ENCODE measurements around the gene NQO2. TPM values are rescaled to one million over a fixed set of nuclear protein-coding genes. Genes with fewer than 3 reads are reported as not detected.

Gene NQO2
- total and polyA plus RNA-seq, 2 of the 13 experiments (the other 11 are each of a cell fraction or from before 2014, with no cell fraction given) = 32.2 to 56.5 TPM

DNA sequence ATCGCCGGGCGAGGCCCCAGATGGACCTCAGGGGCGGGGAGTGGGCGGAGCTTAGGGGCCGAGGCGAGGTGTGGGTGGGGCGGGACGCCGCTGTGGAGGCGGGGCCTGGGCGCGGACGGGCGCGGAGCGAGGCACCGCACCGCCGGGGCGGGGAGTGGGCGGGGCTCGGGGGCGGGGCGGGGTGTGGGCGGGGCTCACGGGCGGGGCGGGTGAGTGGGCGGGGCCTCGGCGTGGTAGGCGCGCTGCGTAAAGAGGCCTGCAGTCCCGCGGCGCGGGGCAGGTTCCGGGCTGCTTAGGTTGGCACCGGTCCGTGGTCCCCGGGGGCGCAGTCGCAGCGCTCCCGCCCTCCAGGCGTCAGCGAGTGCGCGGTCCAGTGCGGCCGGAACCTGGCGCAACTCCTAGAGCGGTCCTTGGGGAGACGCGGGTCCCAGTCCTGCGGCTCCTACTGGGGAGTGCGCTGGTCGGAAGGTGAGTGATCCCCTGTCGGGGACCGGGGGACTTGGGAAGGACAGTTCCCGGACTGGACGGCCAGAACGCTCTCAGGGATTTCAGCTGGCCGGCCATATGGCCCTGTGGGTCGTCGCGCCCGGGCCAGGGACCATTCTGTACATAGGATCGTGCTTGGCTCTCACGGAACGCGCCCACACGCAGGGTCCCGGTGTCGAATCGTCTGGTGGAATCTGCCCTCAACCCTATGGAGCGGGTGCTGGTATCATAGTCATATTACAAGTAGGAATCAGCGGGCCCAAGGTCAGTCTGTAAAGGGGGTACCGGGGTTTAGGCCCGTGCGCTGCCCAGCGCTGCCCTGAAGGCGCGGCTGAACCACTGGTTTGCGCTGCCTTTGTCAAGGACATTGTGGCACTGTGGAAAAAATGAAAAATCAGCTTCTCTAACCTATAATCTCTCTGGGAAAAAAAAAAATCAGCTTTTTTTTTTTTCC, at the start of gene NQO2 (continued):
- TF ChIP-seq, protein P1, sequence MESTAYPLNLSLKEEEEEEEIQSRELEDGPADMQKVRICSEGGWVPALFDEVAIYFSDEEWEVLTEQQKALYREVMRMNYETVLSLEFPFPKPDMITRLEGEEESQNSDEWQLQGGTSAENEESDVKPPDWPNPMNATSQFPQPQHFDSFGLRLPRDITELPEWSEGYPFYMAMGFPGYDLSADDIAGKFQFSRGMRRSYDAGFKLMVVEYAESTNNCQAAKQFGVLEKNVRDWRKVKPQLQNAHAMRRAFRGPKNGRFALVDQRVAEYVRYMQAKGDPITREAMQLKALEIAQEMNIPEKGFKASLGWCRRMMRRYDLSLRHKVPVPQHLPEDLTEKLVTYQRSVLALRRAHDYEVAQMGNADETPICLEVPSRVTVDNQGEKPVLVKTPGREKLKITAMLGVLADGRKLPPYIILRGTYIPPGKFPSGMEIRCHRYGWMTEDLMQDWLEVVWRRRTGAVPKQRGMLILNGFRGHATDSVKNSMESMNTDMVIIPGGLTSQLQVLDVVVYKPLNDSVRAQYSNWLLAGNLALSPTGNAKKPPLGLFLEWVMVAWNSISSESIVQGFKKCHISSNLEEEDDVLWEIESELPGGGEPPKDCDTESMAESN (CRISPR knock-in tag; conservative IDR thresholded peaks at IDR 0.05) = peak; percentile 61; the same call in 1 of the 2 replicates
- TF ChIP-seq ESRRA (CRISPR knock-in tag; IDR thresholded peaks at IDR 0.05; ENCODE audit: low read depth) (no peak), RAD21 (CRISPR knock-in tag; IDR thresholded peaks at IDR 0.05) (peak; percentile 58), ZEB1 (IDR thresholded peaks at IDR 0.05; ENCODE audit: insufficient replicate concordance, low read depth) (no peak), ZNF552 (CRISPR knock-in tag; IDR thresholded peaks at IDR 0.05; ENCODE audit: borderline replicate concordance) (no peak; the same call in none of the 2 replicates), SALL1 (CRISPR knock-in tag; IDR thresholded peaks at IDR 0.05) (no peak), TCF12 (IDR thresholded peaks at IDR 0.05) (no peak), TCF12 (CRISPR knock-in tag; IDR thresholded peaks at IDR 0.05) (0 out of 2 replicates have a peak, but pooled peaks have one; percentile 32), ZNF205 (CRISPR knock-in tag; IDR thresholded peaks at IDR 0.05) (no peak), SIX4 (CRISPR knock-in tag; IDR thresholded peaks at IDR 0.05) (no peak), ZNF83 (CRISPR knock-in tag; IDR thresholded peaks at IDR 0.05; ENCODE audit: borderline replicate concordance) (peak; percentile 74; the same call in 1 of the 2 replicates), ZSCAN29 (CRISPR knock-in tag; conservative IDR thresholded peaks at IDR 0.05) (no peak; the same call in 1 of the 2 replicates), NCOA2 (CRISPR knock-in tag; IDR thresholded peaks at IDR 0.05) (peak; percentile 44; the same call in 1 of the 2 replicates), FLYWCH1 (CRISPR knock-in tag; IDR thresholded peaks at IDR 0.05) (no peak), ZNF782 (CRISPR knock-in tag; IDR thresholded peaks at IDR 0.05; ENCODE audit: borderline replicate concordance) (0 out of 2 replicates have a peak, but pooled peaks have one; percentile 49), HHEX (CRISPR knock-in tag; IDR thresholded peaks at IDR 0.05) (no peak), TAF15 (IDR thresholded peaks at IDR 0.05; ENCODE audit: low read depth, low read length, poor library complexity, severe bottlenecking) (no peak), ZNF747 (CRISPR knock-in tag; IDR thresholded peaks at IDR 0.05; ENCODE audit: borderline replicate concordance) (peak; percentile 79; the same call in 1 of the 2 replicates), ZNF367 (CRISPR knock-in tag; IDR thresholded peaks at IDR 0.05; ENCODE audit: borderline replicate concordance) (no peak)
- TF ChIP-seq, protein P2, sequence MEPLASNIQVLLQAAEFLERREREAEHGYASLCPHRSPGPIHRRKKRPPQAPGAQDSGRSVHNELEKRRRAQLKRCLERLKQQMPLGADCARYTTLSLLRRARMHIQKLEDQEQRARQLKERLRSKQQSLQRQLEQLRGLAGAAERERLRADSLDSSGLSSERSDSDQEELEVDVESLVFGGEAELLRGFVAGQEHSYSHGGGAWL (CRISPR knock-in tag; IDR thresholded peaks at IDR 0.05) = peak; percentile 85
- TF ChIP-seq, protein P3, sequence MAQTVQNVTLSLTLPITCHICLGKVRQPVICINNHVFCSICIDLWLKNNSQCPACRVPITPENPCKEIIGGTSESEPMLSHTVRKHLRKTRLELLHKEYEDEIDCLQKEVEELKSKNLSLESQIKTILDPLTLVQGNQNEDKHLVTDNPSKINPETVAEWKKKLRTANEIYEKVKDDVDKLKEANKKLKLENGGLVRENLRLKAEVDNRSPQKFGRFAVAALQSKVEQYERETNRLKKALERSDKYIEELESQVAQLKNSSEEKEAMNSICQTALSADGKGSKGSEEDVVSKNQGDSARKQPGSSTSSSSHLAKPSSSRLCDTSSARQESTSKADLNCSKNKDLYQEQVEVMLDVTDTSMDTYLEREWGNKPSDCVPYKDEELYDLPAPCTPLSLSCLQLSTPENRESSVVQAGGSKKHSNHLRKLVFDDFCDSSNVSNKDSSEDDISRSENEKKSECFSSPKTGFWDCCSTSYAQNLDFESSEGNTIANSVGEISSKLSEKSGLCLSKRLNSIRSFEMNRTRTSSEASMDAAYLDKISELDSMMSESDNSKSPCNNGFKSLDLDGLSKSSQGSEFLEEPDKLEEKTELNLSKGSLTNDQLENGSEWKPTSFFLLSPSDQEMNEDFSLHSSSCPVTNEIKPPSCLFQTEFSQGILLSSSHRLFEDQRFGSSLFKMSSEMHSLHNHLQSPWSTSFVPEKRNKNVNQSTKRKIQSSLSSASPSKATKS (CRISPR knock-in tag; IDR thresholded peaks at IDR 0.05) = no peak
- TF ChIP-seq, protein P4, sequence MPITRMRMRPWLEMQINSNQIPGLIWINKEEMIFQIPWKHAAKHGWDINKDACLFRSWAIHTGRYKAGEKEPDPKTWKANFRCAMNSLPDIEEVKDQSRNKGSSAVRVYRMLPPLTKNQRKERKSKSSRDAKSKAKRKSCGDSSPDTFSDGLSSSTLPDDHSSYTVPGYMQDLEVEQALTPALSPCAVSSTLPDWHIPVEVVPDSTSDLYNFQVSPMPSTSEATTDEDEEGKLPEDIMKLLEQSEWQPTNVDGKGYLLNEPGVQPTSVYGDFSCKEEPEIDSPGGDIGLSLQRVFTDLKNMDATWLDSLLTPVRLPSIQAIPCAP (CRISPR knock-in tag; IDR thresholded peaks at IDR 0.05; ENCODE audit: low read depth) = no peak
- TF ChIP-seq, protein P5, sequence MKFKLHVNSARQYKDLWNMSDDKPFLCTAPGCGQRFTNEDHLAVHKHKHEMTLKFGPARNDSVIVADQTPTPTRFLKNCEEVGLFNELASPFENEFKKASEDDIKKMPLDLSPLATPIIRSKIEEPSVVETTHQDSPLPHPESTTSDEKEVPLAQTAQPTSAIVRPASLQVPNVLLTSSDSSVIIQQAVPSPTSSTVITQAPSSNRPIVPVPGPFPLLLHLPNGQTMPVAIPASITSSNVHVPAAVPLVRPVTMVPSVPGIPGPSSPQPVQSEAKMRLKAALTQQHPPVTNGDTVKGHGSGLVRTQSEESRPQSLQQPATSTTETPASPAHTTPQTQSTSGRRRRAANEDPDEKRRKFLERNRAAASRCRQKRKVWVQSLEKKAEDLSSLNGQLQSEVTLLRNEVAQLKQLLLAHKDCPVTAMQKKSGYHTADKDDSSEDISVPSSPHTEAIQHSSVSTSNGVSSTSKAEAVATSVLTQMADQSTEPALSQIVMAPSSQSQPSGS (CRISPR knock-in tag; IDR thresholded peaks at IDR 0.05) = peak; percentile 63; the same call in 1 of the 2 replicates
